ENCODE data around the gene PPP2R5C.

GRCh38 chr14:101815994-101816393, 54.5 kb downstream of the PPP2R5C start:
- TF ChIP-seq CTCF (IDR thresholded peaks at IDR 0.05) (no peak), POLR2A (IDR thresholded peaks at IDR 0.05) (no peak), POLR2AphosphoS5 (IDR thresholded peaks at IDR 0.05) (no peak)
